HepG2 (cell line): Measurements from ENCODE around the gene PTPRD. TPM values are rescaled to one million over a fixed set of nuclear protein-coding genes. Genes with fewer than 3 reads are reported as not detected.

Experiments used
- ATAC-seq: fragments of 200-7000 bp; cut with Tn5 transposase; 3 replicates; pipeline ENCODE4 v1.9.1; 2020; ENCODE audit warnings: mild to moderate bottlenecking, moderate library complexity
- BruUV-seq: library from RNA; stranded (reverse); fragments of 400-500 nt; replicated peaks from 2 replicates; lab custom pipeline; 2021; lab: Mats Ljungman, UMichigan
- CTCF ChIA-PET: fragments of 300-600 bp; formaldehyde crosslinking; extraction: SDS; loops from one replicate; lab custom pipeline; 2021; ENCODE audit warnings: low total read pairs, inconsistent platforms, low intra/inter-chr PET ratio; lab: Yijun Ruan, JAX
- POLR2A ChIA-PET: fragments of 350-600 bp; sonication (Branson Sonifier 250); formaldehyde crosslinking; loops from one replicate; lab custom pipeline; 2020; ENCODE audit warnings: antibody characterized with exemption, inconsistent platforms; lab: Yijun Ruan, JAX
- DNase-seq: peaks from one replicate; pipeline ENCODE4 v3.0.0-alpha.2; 2015; ENCODE audit warnings: low spot score
- FAIRE-seq: peaks from 3 replicates; lab custom pipeline; 2011; peaks lifted over from hg19 to GRCh38; lab: Jason Lieb, UNC
- H2AFZ ChIP-seq: one replicate; pipeline ENCODE4 v1.6.1; 2011; ENCODE audit warnings: low read length, inconsistent platforms
- H3K27ac ChIP-seq: fragments of 300-600 bp; 3 replicates; pipeline ENCODE4 v1.8.0; 2011; ENCODE audit warnings: mixed run types, mild to moderate bottlenecking, mixed read lengths, low read length, inconsistent platforms; ENCODE audit not compliant: insufficient read depth; ENCODE audit errors: extremely low read length
- H3K27me3 ChIP-seq, 2 experiments: fragments of 200-600 bp in 1 of 2; 2 replicates in 1 of 2; 3 replicates in 1 of 2; pipeline versions ENCODE4 v1.6.0 to v1.8.0; 2011; ENCODE audit warnings: low read length in 2 of 2, mild to moderate bottlenecking in 2 of 2, moderate library complexity in 2 of 2, inconsistent platforms in 1 of 2; ENCODE audit not compliant: insufficient read depth in 2 of 2, control insufficient read depth in 1 of 2
- H3K36me3 ChIP-seq, 2 experiments: fragments of 200-600 bp in 1 of 2; replicated peaks in 1 of 2; 2 replicates in 1 of 2; 3 replicates in 1 of 2; pipeline versions ENCODE4 v1.5.1 to v1.8.0; 2011; ENCODE audit warnings: low read length in 2 of 2, inconsistent platforms in 1 of 2; ENCODE audit not compliant: insufficient read depth in 2 of 2, control insufficient read depth in 1 of 2
- H3K4me1 ChIP-seq: 2 replicates; pipeline ENCODE4 v1.5.1; 2012; ENCODE audit warnings: low read length, inconsistent platforms; ENCODE audit not compliant: insufficient read depth
- H3K4me2 ChIP-seq: 2 replicates; pipeline ENCODE4 v1.6.0; 2011; ENCODE audit warnings: low read depth, low read length, inconsistent platforms
- H3K4me3 ChIP-seq, 3 experiments: fragments of 200-600 bp in 1 of 3; sonication (generic), shearing (Covaris generic) in 1 of 3; replicated peaks in 1 of 3; 2 replicates each; pipeline ENCODE4 v1.5.1; 2011 to 2016; ENCODE audit warnings: low read length in 3 of 3, inconsistent platforms in 2 of 3, low read depth in 2 of 3, mild to moderate bottlenecking in 2 of 3, control low read depth in 1 of 3, mixed read lengths in 1 of 3; ENCODE audit not compliant: insufficient read depth in 1 of 3
- H3K79me2 ChIP-seq: one replicate; pipeline ENCODE4 v1.6.1; 2011; ENCODE audit warnings: low read length, inconsistent platforms; ENCODE audit not compliant: insufficient read depth
- H3K9ac ChIP-seq: 2 replicates; pipeline ENCODE4 v1.6.0; 2011; ENCODE audit warnings: mild to moderate bottlenecking, low read depth, low read length, inconsistent platforms; ENCODE audit not compliant: insufficient read depth
- H3K9me3 ChIP-seq: 2 replicates; pipeline ENCODE4 v1.5.1; 2012; ENCODE audit warnings: mild to moderate bottlenecking, low read length
- H4K20me1 ChIP-seq: 2 replicates; pipeline ENCODE4 v1.6.0; 2011; ENCODE audit warnings: inconsistent platforms, mild to moderate bottlenecking, low read length, moderate library complexity; ENCODE audit not compliant: insufficient read depth
- ARID4A ChIP-seq: sonication (generic); formaldehyde crosslinking; IDR thresholded peaks from 2 replicates; pipeline ENCODE4 v1.5.0; 2020; ENCODE audit warnings: mild to moderate bottlenecking, missing genetic modification reagents, borderline replicate concordance
- NFE2L2 ChIP-seq: fragments of 150-350 bp; IDR thresholded peaks from 2 replicates; pipeline ENCODE4 v1.6.1; 2014; ENCODE audit warnings: low read length
- NR3C1 ChIP-seq: sonication (generic); formaldehyde crosslinking; IDR thresholded peaks from 2 replicates; pipeline ENCODE4 v1.4.0; 2020; ENCODE audit warnings: missing genetic modification reagents
- PAF1 ChIP-seq: IDR thresholded peaks from 2 replicates; pipeline ENCODE4 v1.6.1; 2016; ENCODE audit warnings: missing genetic modification reagents, missing compliant biosample characterization
- SNAPC4 ChIP-seq: sonication (generic); formaldehyde crosslinking; IDR thresholded peaks from 2 replicates; pipeline ENCODE4 v1.4.0; 2020; ENCODE audit warnings: mild to moderate bottlenecking, missing genetic modification reagents
- ZHX2 ChIP-seq, 2 experiments: sonication (generic) in 1 of 2; formaldehyde crosslinking in 1 of 2; IDR thresholded peaks; 2 replicates each; pipeline versions ENCODE4 v1.6.1 to v1.9.0; 2014 to 2022; ENCODE audit warnings: antibody characterized with exemption in 1 of 2, borderline replicate concordance in 1 of 2, inconsistent platforms in 1 of 2, low read depth in 1 of 2, missing genetic modification reagents in 1 of 2
- ZNF768 ChIP-seq: sonication (generic); formaldehyde crosslinking; IDR thresholded peaks from 2 replicates; pipeline ENCODE4 v1.4.0; 2020; ENCODE audit warnings: missing genetic modification reagents
- WGBS: methylation state at CpG from one replicate; pipeline ENCODE4 v1.1.6; 2017; ENCODE audit warnings: low lambda C conversion rate; 5-methylcytosine and 5-hydroxymethylcytosine counted together
- in situ Hi-C: cut with HindIII; loops from 2 replicates; pipeline ENCODE4 v1.10.0; 2017; ENCODE audit warnings: low pct_unique_long_range_greater_than_20kb; ENCODE audit not compliant: extremely low pct_ligation_motif_present
- intact Hi-C: fragments of 100-400 bp; cut with micrococcal nuclease; formaldehyde crosslinking; loops from one replicate; pipeline ENCODE4 v1.10.0; 2022; ENCODE audit not compliant: unreplicated experiment
- polyA plus RNA-seq, 8 experiments: library from polyadenylated mRNA; depleted of rRNA in 3 of 8; stranded (reverse) in 7 of 8; unstranded in 1 of 8; fragments of >200 nt; fragmentation: Illumina TruSeq in 4 of 8; extraction: Trizol in 4 of 8; gene quantifications; 2 replicates each; pipeline versions ENCODE4 v1.2.1 to v1.2.3, GENCODE V29; 2011 to 2016; ENCODE audit warnings: low read depth in 4 of 8, missing spikeins in 1 of 8, mixed read lengths in 1 of 8; ENCODE audit not compliant: insufficient read depth in 1 of 8
- total RNA-seq, 5 experiments: library from RNA; depleted of rRNA; stranded (reverse); fragments of >200 nt; fragmentation: Illumina TruSeq; extraction: Trizol; gene quantifications; 2 replicates each; pipeline ENCODE4 v1.2.3, GENCODE V29; 2016; ENCODE audit warnings: low read depth in 1 of 5

The PTPRD gene
- total and polyA plus RNA-seq, 2 of the 13 experiments (the other 11 are each of a cell fraction or from before 2014, with no cell fraction given) = 0.05 TPM; not detected in 1

GRCh38 chr9:8622871-8623270, 1989.9 kb downstream of the PTPRD start:
- no peak overlapping the region for H3K27ac ChIP-seq
- no peak overlapping the region for H2AFZ ChIP-seq
- no peaks in the 10 kb centered on the region for H3K4me1 ChIP-seq
- FAIRE-seq (no peak), ATAC-seq (no peak), DNase-seq (no peak)
- in situ Hi-C loops (no loop called here), intact Hi-C loops (no loop called here)
- BruUV-seq = no TSS peak
- POLR2A ChIA-PET = no interaction called here
- H3K9me3 ChIP-seq = no peaks in the 10 kb centered on the region
- H3K36me3 ChIP-seq = no peaks in the 10 kb centered on the region
- no peak overlapping the region for H3K4me3 ChIP-seq
- 54% methylated on average over 2 of the region's 2 CpGs for WGBS
- H3K9ac ChIP-seq = no peak overlapping the region
- CTCF ChIA-PET = no interaction called here
- no peaks in the 10 kb centered on the region for H4K20me1 ChIP-seq
- no peaks in the 10 kb centered on the region for H3K27me3 ChIP-seq
- no peak overlapping the region for H3K4me2 ChIP-seq
- no peaks in the 10 kb centered on the region for H3K79me2 ChIP-seq
- TF ChIP-seq SNAPC4 (CRISPR knock-in tag) = no peak
- TF ChIP-seq ARID4A (CRISPR knock-in tag) = no peak
- TF ChIP-seq PAF1 = no peak
- TF ChIP-seq NFE2L2 = no peak
- TF ChIP-seq NR3C1 (CRISPR knock-in tag) = no peak
- TF ChIP-seq ZNF768 (CRISPR knock-in tag) = no peak
- no peak for TF ChIP-seq ZHX2 (IDR thresholded peaks at IDR 0.05; ENCODE audit: low read depth)
- TF ChIP-seq ZHX2 (CRISPR knock-in tag; IDR thresholded peaks at IDR 0.05; ENCODE audit: borderline replicate concordance) = no peak
- TF ChIP-seq, all 625 proteins: peak for 0
